ENCODE results near the gene SPATA12. TPM values are rescaled to one million over a fixed set of nuclear protein-coding genes. Genes with fewer than 3 reads are reported as not detected.

SPATA12 gene
- total and polyA plus RNA-seq, 2 donors (not counting 3 experiments of a cell fraction or from before 2014, with no cell fraction given): 0.18 TPM; not detected in 1

DNA sequence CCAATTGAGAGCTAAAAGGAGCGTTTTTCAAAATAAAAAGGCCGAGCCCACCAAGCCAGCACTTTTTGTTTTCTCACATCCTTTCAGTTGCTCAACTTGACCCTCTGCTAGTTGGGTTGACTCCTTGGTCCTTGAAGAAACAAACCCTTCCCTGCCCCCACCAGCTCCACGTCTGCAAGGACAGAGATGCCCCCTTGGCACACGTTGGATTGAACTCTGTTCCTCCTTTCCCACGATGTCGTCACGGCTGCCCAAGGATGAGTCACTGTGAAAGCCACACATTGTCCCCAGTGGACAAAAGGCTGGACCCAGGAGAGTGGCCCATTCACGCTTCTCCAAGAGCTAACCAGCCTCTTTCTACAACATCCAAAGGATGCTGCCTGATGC lies 43.0 kb upstream of the SPATA12 start:
- ChIA-PET POLR2A (no interaction called here), CTCF (no interaction called here)
- no peak overlapping the region for H3K4me2 ChIP-seq (ENCODE audit: insufficient read depth, low read length)
- intact Hi-C loops (cut with micrococcal nuclease) (no loop called here), dilution Hi-C loops (cut with MboI; ENCODE audit: extremely low pct_ligation_motif_present, low sequenced_read_pairs) (no loop called here)
- H3K4me1 ChIP-seq (ENCODE audit: control insufficient read depth, extremely low read depth, insufficient read depth, low read length): no peaks in the 10 kb centered on the region
- H3K9me3 ChIP-seq (replicated peaks; ENCODE audit: control insufficient read depth, insufficient read depth, low read length): no peaks in the 10 kb centered on the region
- TF ChIP-seq POLR2A (IDR thresholded peaks at IDR 0.05; ENCODE audit: low read depth, low read length) (no peak), JUN (IDR thresholded peaks at IDR 0.05; ENCODE audit: borderline replicate concordance, insufficient read depth, insufficient read length, low read depth) (no peak), POLR2AphosphoS5 (IDR thresholded peaks at IDR 0.05; ENCODE audit: insufficient read depth, low read depth, low read length) (no peak), EZH2 (IDR thresholded peaks at IDR 0.05; ENCODE audit: borderline replicate concordance, low read depth, low read length, severe bottlenecking) (no peak), MYC (IDR thresholded peaks at IDR 0.05; ENCODE audit: low read depth, low read length) (no peak), FOS (IDR thresholded peaks at IDR 0.05; ENCODE audit: borderline replicate concordance, insufficient read depth, low read length) (no peak), GATA2 (IDR thresholded peaks at IDR 0.05; ENCODE audit: insufficient read depth, insufficient read length, low read depth, low read length) (no peak)
- TF ChIP-seq, protein P1, sequence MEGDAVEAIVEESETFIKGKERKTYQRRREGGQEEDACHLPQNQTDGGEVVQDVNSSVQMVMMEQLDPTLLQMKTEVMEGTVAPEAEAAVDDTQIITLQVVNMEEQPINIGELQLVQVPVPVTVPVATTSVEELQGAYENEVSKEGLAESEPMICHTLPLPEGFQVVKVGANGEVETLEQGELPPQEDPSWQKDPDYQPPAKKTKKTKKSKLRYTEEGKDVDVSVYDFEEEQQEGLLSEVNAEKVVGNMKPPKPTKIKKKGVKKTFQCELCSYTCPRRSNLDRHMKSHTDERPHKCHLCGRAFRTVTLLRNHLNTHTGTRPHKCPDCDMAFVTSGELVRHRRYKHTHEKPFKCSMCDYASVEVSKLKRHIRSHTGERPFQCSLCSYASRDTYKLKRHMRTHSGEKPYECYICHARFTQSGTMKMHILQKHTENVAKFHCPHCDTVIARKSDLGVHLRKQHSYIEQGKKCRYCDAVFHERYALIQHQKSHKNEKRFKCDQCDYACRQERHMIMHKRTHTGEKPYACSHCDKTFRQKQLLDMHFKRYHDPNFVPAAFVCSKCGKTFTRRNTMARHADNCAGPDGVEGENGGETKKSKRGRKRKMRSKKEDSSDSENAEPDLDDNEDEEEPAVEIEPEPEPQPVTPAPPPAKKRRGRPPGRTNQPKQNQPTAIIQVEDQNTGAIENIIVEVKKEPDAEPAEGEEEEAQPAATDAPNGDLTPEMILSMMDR (IDR thresholded peaks at IDR 0.05; ENCODE audit: extremely low read depth in 1 of 2, insufficient read depth in 1 of 2, low read depth in 1 of 2, low read length in 2 of 2): no peak
- TF ChIP-seq, protein P2, sequence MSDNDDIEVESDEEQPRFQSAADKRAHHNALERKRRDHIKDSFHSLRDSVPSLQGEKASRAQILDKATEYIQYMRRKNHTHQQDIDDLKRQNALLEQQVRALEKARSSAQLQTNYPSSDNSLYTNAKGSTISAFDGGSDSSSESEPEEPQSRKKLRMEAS (IDR thresholded peaks at IDR 0.05; ENCODE audit: insufficient read depth, insufficient read length): no peak
- H2AFZ ChIP-seq (ENCODE audit: low read depth, low read length): no peak overlapping the region
- no peak overlapping the region for H3K9ac ChIP-seq (replicated peaks; ENCODE audit: extremely low read depth, insufficient read depth, low read length)
- H3K36me3 ChIP-seq (ENCODE audit: control insufficient read depth in 2 of 2, extremely low read depth in 1 of 2, insufficient read depth in 2 of 2, low read length in 2 of 2): no peaks in the 10 kb centered on the region
- no peak for FAIRE-seq
- H4K20me1 ChIP-seq (replicated peaks; ENCODE audit: control insufficient read depth, extremely low read depth, insufficient read depth, low read length): no peaks in the 10 kb centered on the region
- BruUV-seq (replicated peaks): no TSS peak
- peaks cover 0 to 3% of the 10 kb centered on the region in 2 experiments for H3K27me3 ChIP-seq (ENCODE audit: control insufficient read depth in 2 of 2, insufficient read depth in 2 of 2, low read length in 2 of 2)
- H3K9me1 ChIP-seq (replicated peaks; ENCODE audit: control insufficient read depth, extremely low read depth, insufficient read depth, low read length): no peaks in the 10 kb centered on the region
- no peak overlapping the region for H3K27ac ChIP-seq (ENCODE audit: insufficient read depth, low read depth, low read length)
- H3K4me3 ChIP-seq (replicated peaks in 1 of 3; ENCODE audit: insufficient read depth in 1 of 3, low read depth in 1 of 3, low read length in 3 of 3): no peak overlapping the region
- no peaks in the 10 kb centered on the region for H3K79me2 ChIP-seq (ENCODE audit: control insufficient read depth, insufficient read depth, low read length)
- DNase-seq (ENCODE audit: low read depth, low spot score): no peak

All from endothelial cell of umbilical vein (primary cell).